Calu3 (cell line): ENCODE results near the gene PTGES. TPM values are rescaled to one million over a fixed set of nuclear protein-coding genes. Genes with fewer than 3 reads are reported as not detected.

Experiments
- BruUV-seq: library from RNA; stranded (reverse); fragments of 400-500 nt; replicated peaks from 2 replicates; lab custom pipeline; 2021; lab: Mats Ljungman, UMichigan
- CTCF ChIA-PET: fragments of 300-600 bp; sonication (Branson Sonifier 250); formaldehyde crosslinking; loops from one replicate; lab custom pipeline; 2022; ENCODE audit warnings: antibody characterized with exemption; lab: Charles Lee
- DNase-seq: peaks from one replicate; pipeline ENCODE4 v3.0.0; 2022
- H3K27ac Mint-ChIP-seq: one replicate; pipeline ENCODE4 v1.8.0; 2022; ENCODE audit warnings: mixed read lengths; ENCODE audit not compliant: unreplicated experiment
- H3K27me3 Mint-ChIP-seq: one replicate; pipeline ENCODE4 v1.8.0; 2022; ENCODE audit warnings: mixed read lengths; ENCODE audit not compliant: unreplicated experiment
- H3K36me3 Mint-ChIP-seq: one replicate; pipeline ENCODE4 v1.8.0; 2022; ENCODE audit warnings: mild to moderate bottlenecking, moderate library complexity, mixed read lengths; ENCODE audit not compliant: insufficient read depth, unreplicated experiment
- H3K4me1 Mint-ChIP-seq: one replicate; pipeline ENCODE4 v1.8.0; 2022; ENCODE audit warnings: mild to moderate bottlenecking, low read depth, mixed read lengths; ENCODE audit not compliant: unreplicated experiment
- H3K4me3 Mint-ChIP-seq: one replicate; pipeline ENCODE4 v1.8.0; 2022; ENCODE audit warnings: mild to moderate bottlenecking, low read depth, moderate library complexity, mixed read lengths; ENCODE audit not compliant: unreplicated experiment
- H3K9me3 Mint-ChIP-seq: one replicate; pipeline ENCODE4 v1.8.0; 2022; ENCODE audit warnings: low read depth, mixed read lengths; ENCODE audit not compliant: unreplicated experiment
- CTCF ChIP-seq: fragments of 200-600 bp; IDR thresholded peaks from one replicate; pipeline ENCODE4 v1.8.0; 2022; ENCODE audit warnings: antibody characterized with exemption; ENCODE audit not compliant: unreplicated experiment
- intact Hi-C: fragments of 100-400 bp; cut with micrococcal nuclease; formaldehyde crosslinking; loops from one replicate; pipeline ENCODE4 v1.10.0; 2022; ENCODE audit not compliant: unreplicated experiment
- total RNA-seq: library from RNA; stranded (reverse); gene quantifications from 2 replicates; pipeline ENCODE4 v1.2.3, GENCODE V29; 2022

The PTGES gene
- total RNA-seq, 1 experiment from 2014 or later = 6.3 TPM

- no peaks in the 10 kb centered on the region for H3K36me3 Mint-ChIP-seq
- H3K27me3 Mint-ChIP-seq = peaks cover 40% of the 10 kb centered on the region
- no peak overlapping the region for H3K4me3 Mint-ChIP-seq
- TF ChIP-seq CTCF = peak; percentile 66
- H3K9me3 Mint-ChIP-seq = no peaks in the 10 kb centered on the region
- DNase-seq = peak; percentile 71
- H3K4me1 Mint-ChIP-seq = no peaks in the 10 kb centered on the region
- no TSS peak for BruUV-seq
- CTCF ChIA-PET = interaction anchor here (0.7 to 1.2 kb wide), 2 partner anchors 47 to 137 kb away, joined by 3 to 5 read pairs; no protein-coding TSS in a partner anchor
- H3K27ac Mint-ChIP-seq = no peak overlapping the region
- intact Hi-C loops = loop anchor here (2.0 kb wide), 1 partner anchor 45 kb away; no protein-coding TSS in a partner anchor
These were observed 30.9 kb upstream of the PTGES start for GRCh38 chr9:129783516-129784361.

DNA sequence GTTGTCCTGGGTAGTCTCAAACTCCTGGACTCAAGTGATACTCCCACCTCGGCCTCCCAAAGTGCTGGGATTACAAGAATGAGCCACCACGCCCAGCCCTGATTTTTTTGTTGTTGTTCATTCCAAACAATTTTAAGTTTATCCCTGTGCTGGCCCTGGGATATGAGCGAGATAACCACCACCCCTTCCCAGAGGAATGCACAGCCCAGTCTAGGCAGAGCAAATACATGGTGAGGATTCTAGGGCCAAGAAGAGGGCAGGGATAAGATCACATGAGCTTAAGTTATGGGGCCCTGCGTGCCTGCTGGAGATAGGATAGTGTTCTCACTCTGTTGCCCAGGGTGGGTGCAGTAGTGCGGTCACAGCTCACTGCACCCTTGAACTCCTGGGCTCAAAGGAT is 29.1 kb upstream of the PTGES start:
- Mint-ChIP-seq H3K9me3 (no peaks in the 10 kb centered on the region), H3K4me1 (peaks cover 8% of the 10 kb centered on the region), H3K27me3 (peaks cover 23% of the 10 kb centered on the region), H3K36me3 (peaks cover 10% of the 10 kb centered on the region), H3K4me3 (no peak overlapping the region), H3K27ac (no peak overlapping the region)
- no peak for TF ChIP-seq CTCF
- CTCF ChIA-PET = interaction anchor here (0.6 to 1.5 kb wide), 2 partner anchors 44 to 54 kb away, joined by 5 read pairs; no protein-coding TSS in a partner anchor
- BruUV-seq = no TSS peak
- intact Hi-C loops = loop anchor here (2.0 kb wide), 1 partner anchor 43 kb away; no protein-coding TSS in a partner anchor
- DNase-seq = no peak

DNA sequence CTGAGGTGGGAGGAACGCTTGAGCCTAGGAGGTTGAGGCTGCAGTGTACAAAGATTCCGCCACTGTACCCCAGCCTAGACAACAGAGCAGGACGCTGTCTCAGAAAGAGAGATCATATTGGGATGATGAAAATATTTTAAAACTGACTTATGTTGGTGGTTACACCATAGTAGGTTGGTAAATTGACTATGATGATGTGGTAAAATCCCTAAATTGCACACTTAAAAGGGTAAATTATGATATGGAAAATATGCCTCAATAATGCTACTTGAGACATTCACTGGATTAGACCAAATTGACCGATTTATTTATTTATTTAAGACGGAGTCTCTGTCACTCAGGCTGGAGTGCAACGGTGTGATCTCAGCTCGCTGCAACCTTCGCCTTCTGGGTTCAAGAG is 28.3 kb upstream of the PTGES start:
- Mint-ChIP-seq H3K27ac (no peak overlapping the region), H3K27me3 (peaks cover 14% of the 10 kb centered on the region), H3K4me1 (peaks cover 12% of the 10 kb centered on the region), H3K9me3 (no peaks in the 10 kb centered on the region), H3K36me3 (peaks cover 16% of the 10 kb centered on the region), H3K4me3 (no peak overlapping the region)
- CTCF ChIA-PET = interaction anchor here (1.5 kb wide), 1 partner anchor 43 kb away, joined by 5 read pairs; no protein-coding TSS in a partner anchor
- no peak for DNase-seq
- intact Hi-C loops = no loop called here
- TF ChIP-seq CTCF = no peak
- no TSS peak for BruUV-seq

DNA sequence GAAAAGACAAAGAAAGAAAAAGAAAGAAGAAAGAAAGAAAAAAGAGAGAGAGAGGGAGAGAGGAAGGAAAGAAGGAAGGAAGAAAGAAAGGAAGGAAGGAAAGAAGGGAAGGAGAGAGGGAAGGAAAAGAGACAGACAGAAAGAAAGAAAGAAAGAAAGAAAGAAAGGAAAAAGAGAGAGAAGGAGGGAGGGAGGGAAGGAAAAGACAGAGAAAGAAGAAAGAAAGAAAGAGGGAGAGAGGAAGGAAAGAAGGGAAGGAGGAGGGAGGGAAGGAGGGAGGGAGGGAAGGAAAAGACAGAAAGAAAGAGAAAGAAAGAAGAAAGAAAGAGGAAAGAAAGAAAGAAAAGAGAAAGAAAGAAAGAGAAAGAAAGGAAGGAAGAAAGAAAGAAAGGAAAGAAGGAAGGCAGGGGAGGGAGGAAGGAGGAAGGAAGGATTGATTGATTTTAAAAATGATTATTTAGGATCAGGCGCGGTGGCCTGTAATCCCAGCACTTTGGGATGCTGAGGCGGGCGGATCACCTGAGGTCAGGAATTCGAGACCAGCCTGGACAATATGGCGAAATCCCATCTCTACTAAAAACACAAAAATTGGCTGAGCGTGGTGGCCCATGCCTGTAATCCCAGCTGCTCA is 26.8 kb upstream of the PTGES start:
- Mint-ChIP-seq H3K9me3 (no peaks in the 10 kb centered on the region), H3K4me1 (peaks cover 12% of the 10 kb centered on the region), H3K4me3 (no peak overlapping the region), H3K27ac (no peak overlapping the region), H3K27me3 (no peaks in the 10 kb centered on the region), H3K36me3 (peaks cover 16% of the 10 kb centered on the region)
- CTCF ChIA-PET = no interaction called here
- no peak for TF ChIP-seq CTCF
- intact Hi-C loops = loop anchor here (10.0 kb wide), 1 partner anchor 645 kb away; no protein-coding TSS in a partner anchor
- DNase-seq = no peak
- no TSS peak for BruUV-seq
